Liver (tissue), 2 donors: ENCODE data around the gene PPP1R11.

ENCODE experiments used
- CTCF ChIP-seq: fragments of 150-350 bp; IDR thresholded peaks from 2 replicates; pipeline ENCODE4 v1.5.1; 2017; ENCODE audit warnings: improper control_type of control experiment, low read depth, low read length; ENCODE audit not compliant: missing input control
- YY1 ChIP-seq: IDR thresholded peaks from 2 replicates; pipeline ENCODE4 v1.6.1; 2016; ENCODE audit warnings: antibody characterized with exemption, mild to moderate bottlenecking
- donor health status: healthy.

- TF ChIP-seq CTCF, result no peak
- TF ChIP-seq YY1, result no peak
Measured at GRCh38 chr6:30020626-30021025, 46.4 kb upstream of the PPP1R11 start.
